Activated T-cell treated with anti-CD3 and anti-CD28 coated beads for 24 hours (primary cell): ENCODE results near the gene BABAM2.

ENCODE experiments used
- DNase-seq: peaks from one replicate; pipeline ENCODE4 v3.0.0-alpha.2; 2020; ENCODE audit warnings: low read depth

BABAM2 gene

DNA sequence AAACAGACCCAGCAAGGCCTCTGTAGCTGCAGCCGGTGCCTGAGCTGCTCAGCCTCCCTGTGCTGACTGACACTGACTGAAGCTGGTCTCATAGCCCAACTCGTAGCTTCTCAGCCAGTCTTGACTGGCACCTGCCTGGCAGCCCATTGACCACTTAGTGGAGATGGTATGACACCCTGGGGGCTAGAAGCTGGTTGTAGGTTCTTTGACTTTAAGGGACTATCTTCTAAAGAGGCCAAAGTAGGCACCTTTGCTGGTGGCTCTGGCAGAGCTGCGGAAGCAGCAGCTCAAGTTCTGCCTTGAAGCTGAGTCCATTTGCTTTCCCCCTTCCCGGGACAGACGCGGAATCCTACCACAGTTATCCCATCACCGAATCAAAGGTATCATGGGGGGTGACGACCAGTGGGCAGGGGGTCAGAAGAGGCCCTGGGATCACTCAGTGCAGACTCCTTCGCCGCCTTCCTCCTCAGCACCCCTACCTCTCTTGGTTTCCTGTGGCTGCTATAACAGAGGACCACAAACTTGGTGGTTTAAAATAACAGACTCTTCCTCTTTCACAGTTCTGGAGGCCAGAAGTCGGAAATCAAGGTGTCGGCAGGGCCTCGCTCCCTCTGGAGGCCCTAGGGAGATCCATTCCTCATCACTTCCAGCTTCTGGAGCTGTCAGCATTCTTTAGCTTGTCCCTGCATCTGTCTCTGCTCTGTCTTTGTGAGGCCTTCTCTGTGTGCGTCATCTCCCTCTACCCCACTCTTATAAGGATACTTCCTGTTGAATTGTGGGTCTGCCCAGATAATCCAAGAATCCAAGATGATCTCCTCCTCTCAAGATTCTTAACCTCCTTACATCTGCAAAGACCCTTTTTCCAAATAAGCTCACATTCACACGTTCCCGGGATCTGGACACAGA lies 488.4 kb downstream of the BABAM2 start:
- no peak for DNase-seq

DNA sequence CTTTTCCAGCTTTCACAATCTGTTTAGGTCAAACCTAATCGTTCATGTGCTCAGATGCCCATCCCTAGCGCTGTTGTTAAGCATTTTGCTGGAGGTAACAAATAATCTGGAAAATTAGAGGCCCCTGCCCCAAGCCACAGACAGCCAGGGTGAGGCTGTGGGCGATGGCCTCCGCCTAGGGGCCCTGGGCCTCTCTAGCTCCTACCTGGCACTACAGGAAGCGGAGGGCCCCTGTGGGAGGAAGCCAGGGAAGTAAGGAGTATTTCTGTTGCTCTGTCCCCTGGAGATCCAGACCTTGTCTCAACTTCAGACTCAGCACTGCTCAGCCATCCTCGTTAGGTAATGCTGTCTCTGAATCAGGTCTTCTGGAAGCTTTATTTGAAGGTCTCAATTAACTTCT lies 489.7 kb downstream of the BABAM2 start:
- DNase-seq, result no peak

DNA sequence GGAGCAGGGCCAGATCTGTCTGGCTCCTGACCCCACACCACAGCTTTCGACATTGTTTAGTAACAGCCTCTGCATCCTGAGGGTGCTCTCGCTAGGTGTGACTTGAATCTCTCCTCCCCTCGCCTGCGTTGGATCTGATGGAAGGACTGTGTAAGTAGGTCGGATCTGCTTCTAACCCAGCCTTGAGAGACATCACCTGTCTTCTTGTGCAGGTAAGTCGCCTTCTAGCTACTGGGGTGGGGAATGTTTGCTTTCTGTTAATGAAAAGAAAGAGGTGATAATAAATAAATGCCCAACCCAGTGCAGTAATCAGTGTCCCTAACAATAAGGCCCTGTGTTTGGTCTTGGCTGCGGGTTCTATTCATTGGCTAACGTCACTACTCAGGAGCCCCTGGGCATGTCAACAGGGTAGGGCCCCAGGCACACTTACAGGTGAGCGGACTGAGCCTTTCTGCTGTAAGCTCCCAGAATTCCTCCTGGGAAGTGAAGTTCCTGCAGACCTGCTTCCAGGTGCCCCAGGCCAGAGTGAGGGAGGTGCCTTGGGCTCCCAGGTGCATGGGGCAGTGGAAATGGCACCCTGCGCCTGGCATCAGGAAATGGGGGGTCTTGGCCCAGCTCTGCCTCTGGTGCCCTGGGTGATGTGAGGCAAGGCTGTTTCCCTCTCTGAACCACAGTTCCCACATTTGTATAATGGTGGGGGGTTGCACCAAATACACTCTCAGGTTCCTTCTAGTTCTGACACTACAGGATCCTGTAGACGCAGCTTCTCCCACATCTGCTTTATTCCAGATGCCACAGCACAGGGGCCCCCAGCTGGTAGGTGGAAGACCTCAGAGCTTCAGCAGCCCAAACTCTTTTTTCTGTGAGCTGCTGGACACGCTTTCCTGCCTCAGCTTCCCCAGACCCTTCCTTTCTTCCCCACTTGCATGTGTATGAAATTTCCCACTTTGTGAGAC lies 491.0 kb downstream of the BABAM2 start:
- DNase-seq, result no peak

DNA sequence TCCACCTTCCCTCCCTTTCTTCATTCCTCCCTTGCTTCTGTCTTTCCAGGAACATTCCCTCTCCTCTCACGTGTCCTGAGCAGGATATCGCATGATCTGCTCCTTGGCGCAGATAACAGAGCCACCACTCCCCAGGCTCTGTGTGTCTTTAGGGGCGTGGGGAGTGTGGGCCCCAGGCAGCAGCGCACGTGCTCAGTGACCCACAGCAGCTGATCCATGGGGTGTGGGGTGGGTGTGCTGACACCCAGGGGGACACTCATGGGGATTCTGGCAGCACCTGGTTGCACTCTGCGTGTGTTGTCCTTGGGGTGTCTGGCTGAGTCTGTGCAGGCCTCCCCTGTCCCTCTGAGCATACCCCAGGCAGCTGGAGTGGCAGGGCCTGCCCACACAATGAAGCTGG lies 492.2 kb downstream of the BABAM2 start:
- no peak for DNase-seq

DNA sequence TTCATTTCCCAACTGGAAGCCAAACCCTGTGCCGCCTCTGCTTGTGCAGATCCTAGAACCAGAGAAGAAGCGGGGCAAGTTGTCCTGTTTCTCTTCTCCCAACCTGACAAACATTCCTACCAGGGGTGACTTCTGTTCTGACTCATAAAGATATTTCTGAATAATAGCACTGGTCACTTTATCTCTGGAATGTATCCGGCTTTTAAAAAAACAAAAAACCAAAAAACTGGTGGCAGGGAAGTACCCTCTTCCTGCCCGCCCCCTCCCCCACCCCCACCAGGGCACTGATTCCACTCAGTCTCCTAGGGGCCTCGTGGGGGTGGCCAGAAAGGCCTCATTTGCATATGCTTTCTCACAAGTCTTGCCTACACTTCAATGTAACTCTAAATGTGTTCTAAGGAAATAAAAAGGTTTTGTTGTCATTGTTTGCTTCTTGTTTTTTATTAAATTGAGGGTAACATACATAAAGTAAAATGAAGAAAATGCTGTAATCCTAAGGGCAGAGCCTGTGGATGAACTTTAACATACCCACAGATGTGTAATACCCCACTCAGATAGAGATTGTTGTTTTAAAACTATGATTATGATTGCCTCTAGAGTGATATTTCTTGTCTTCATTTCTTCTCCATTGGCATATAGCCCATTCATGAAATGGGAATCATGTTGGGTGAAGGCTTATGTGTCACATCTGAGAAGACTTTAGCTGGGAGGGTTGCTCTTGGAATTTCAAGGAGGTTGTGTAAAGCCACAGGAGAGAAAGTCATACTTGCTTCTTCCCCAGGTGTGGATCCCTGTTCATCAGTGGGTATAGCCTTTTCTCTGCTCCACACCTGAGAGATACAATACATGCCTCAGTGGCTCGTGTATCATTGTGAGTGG lies 496.8 kb downstream of the BABAM2 start:
- no peak for DNase-seq
